Prostate gland (tissue), 2 donors: ENCODE measurements around the gene HMMR.

Source experiments
- POLR2A ChIP-seq: fragments of 450-650 bp; IDR thresholded peaks from one replicate; pipeline ENCODE4 v1.6.1; 2016; ENCODE audit warnings: antibody characterized with exemption, mild to moderate bottlenecking
- POLR2AphosphoS5 ChIP-seq: sonication (generic); formaldehyde crosslinking; IDR thresholded peaks from one replicate; pipeline ENCODE4 v1.6.1; 2017; ENCODE audit warnings: antibody characterized with exemption
- TF ChIP-seq, protein P1 (sequence below), 4 experiments: fragments of 200-600 bp in 2 of 4; fragments of 450-650 bp in 2 of 4; sonication (generic) in 2 of 4; IDR thresholded peaks; 1 replicate in 3 of 4; 2 replicates in 1 of 4; pipeline ENCODE4 v1.5.1; 2016 to 2019; ENCODE audit warnings: antibody characterized with exemption in 4 of 4, mild to moderate bottlenecking in 2 of 4, moderate library complexity in 2 of 4

DNA sequence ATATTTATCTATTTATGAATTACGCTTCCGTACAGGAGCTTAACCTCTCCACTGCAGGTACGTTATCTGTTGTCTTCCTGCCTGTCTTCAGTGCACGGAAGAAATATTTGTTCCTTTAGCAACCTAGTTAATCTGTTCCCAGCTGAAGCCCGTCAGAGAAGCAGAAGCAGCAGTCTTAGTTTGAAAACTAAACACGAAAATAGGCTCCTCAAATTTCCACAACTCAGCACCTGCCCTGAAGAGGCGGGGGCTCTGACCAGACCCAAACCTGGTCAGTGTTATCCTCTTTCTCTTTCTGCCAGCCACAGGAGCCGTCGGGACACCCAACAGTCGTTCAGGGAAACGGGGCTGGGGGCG lies 992 bp upstream of the HMMR start:
- TF ChIP-seq, protein P1, sequence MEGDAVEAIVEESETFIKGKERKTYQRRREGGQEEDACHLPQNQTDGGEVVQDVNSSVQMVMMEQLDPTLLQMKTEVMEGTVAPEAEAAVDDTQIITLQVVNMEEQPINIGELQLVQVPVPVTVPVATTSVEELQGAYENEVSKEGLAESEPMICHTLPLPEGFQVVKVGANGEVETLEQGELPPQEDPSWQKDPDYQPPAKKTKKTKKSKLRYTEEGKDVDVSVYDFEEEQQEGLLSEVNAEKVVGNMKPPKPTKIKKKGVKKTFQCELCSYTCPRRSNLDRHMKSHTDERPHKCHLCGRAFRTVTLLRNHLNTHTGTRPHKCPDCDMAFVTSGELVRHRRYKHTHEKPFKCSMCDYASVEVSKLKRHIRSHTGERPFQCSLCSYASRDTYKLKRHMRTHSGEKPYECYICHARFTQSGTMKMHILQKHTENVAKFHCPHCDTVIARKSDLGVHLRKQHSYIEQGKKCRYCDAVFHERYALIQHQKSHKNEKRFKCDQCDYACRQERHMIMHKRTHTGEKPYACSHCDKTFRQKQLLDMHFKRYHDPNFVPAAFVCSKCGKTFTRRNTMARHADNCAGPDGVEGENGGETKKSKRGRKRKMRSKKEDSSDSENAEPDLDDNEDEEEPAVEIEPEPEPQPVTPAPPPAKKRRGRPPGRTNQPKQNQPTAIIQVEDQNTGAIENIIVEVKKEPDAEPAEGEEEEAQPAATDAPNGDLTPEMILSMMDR (IDR thresholded peaks at IDR 0.05), result no peak
- TF ChIP-seq POLR2A (no peak), POLR2AphosphoS5 (no peak)
